Activated CD8-positive, alpha-beta T cell treated with anti-CD3 and anti-CD28 coated beads for 36 hours (primary cell): ENCODE measurements around the gene PDE4B. TPM values are rescaled to one million over a fixed set of nuclear protein-coding genes. Genes with fewer than 3 reads are reported as not detected.

Source experiments
- ATAC-seq: fragments of 200-7000 bp; cut with Tn5 transposase; one replicate; pipeline ENCODE4 v1.10.0; 2021; ENCODE audit warnings: mild to moderate bottlenecking, moderate library complexity
- CTCF ChIA-PET: fragments of 350-600 bp; sonication (Branson Sonifier 250); formaldehyde crosslinking; loops from one replicate; lab custom pipeline; 2021; ENCODE audit warnings: antibody characterized with exemption; lab: Charles Lee
- POLR2A ChIA-PET: fragments of 350-600 bp; sonication (Branson Sonifier 250); formaldehyde crosslinking; loops from one replicate; lab custom pipeline; 2021; ENCODE audit warnings: antibody characterized with exemption; lab: Charles Lee
- DNase-seq: peaks from one replicate; pipeline ENCODE4 v3.0.0-alpha.2; 2020
- H3K27ac Mint-ChIP-seq: one replicate; pipeline ENCODE4 v1.8.0; 2021; ENCODE audit warnings: mild to moderate bottlenecking, mixed read lengths
- H3K27me3 Mint-ChIP-seq: one replicate; pipeline ENCODE4 v1.8.0; 2021; ENCODE audit warnings: mixed read lengths
- H3K36me3 Mint-ChIP-seq: one replicate; pipeline ENCODE4 v1.8.0; 2021; ENCODE audit warnings: low read depth, mixed read lengths
- H3K4me1 Mint-ChIP-seq: one replicate; pipeline ENCODE4 v1.8.0; 2021; ENCODE audit warnings: low read depth, mixed read lengths
- H3K4me3 Mint-ChIP-seq: one replicate; pipeline ENCODE4 v1.8.0; 2021; ENCODE audit warnings: mild to moderate bottlenecking, moderate library complexity, mixed read lengths
- H3K9me3 Mint-ChIP-seq: one replicate; pipeline ENCODE4 v1.8.0; 2021; ENCODE audit warnings: mixed read lengths
- intact Hi-C: fragments of 100-400 bp; cut with micrococcal nuclease; formaldehyde crosslinking; loops from one replicate; pipeline ENCODE4 v1.10.0; 2022
- total RNA-seq, 2 experiments: library from RNA; stranded (reverse); gene quantifications; one replicate each; pipeline ENCODE4 v1.2.3, GENCODE V29; 2021
- TF ChIP-seq, protein P1 (sequence below): fragments of 200-600 bp; IDR thresholded peaks from one replicate; pipeline ENCODE4 v1.8.0; 2022; ENCODE audit warnings: antibody characterized with exemption, mild to moderate bottlenecking

PDE4B gene
- total RNA-seq, 2 experiments from 2014 or later: 32.4 to 33.1 TPM

GRCh38 chr1:65812065-65812464 lies 19.4 kb downstream of the PDE4B start:
- TF ChIP-seq, protein P1, sequence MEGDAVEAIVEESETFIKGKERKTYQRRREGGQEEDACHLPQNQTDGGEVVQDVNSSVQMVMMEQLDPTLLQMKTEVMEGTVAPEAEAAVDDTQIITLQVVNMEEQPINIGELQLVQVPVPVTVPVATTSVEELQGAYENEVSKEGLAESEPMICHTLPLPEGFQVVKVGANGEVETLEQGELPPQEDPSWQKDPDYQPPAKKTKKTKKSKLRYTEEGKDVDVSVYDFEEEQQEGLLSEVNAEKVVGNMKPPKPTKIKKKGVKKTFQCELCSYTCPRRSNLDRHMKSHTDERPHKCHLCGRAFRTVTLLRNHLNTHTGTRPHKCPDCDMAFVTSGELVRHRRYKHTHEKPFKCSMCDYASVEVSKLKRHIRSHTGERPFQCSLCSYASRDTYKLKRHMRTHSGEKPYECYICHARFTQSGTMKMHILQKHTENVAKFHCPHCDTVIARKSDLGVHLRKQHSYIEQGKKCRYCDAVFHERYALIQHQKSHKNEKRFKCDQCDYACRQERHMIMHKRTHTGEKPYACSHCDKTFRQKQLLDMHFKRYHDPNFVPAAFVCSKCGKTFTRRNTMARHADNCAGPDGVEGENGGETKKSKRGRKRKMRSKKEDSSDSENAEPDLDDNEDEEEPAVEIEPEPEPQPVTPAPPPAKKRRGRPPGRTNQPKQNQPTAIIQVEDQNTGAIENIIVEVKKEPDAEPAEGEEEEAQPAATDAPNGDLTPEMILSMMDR: no peak

GRCh38 chr1:65813956-65814355 lies 21.3 kb downstream of the PDE4B start:
- Mint-ChIP-seq H3K4me3 (no peak overlapping the region), H3K9me3 (peaks cover 1% of the 10 kb centered on the region), H3K27ac (no peak overlapping the region), H3K4me1 (peaks cover 25% of the 10 kb centered on the region), H3K27me3 (peaks cover 17% of the 10 kb centered on the region), H3K36me3 (peaks cover 2% of the 10 kb centered on the region)
- TF ChIP-seq, protein P1: no peak
- DNase-seq: peak; percentile 11
- no peak for ATAC-seq
- intact Hi-C loops: loop anchor here (10.0 kb wide), 1 partner anchor 431 kb away; no protein-coding TSS in a partner anchor
- CTCF ChIA-PET: interaction anchor here (1.1 to 1.4 kb wide), 2 partner anchors 17 to 632 kb away, joined by 3 to 6 read pairs; no protein-coding TSS in a partner anchor
- POLR2A ChIA-PET: no interaction called here

More at GRCh38 chr1:65812065-65812464, 19.4 kb downstream of the PDE4B start:
- H3K27me3 Mint-ChIP-seq: peaks cover 21% of the 10 kb centered on the region
- ChIA-PET CTCF (interaction anchor here (0.8 to 2.6 kb wide), 5 partner anchors 59 to 737 kb away, joined by 3 to 9 read pairs (median 3); no protein-coding TSS in a partner anchor), POLR2A (interaction anchor here (0.7 to 1.3 kb wide), 4 partner anchors 11 to 929 kb away, joined by 3 read pairs; no protein-coding TSS in a partner anchor)
- H3K4me3 Mint-ChIP-seq: no peak overlapping the region
- peaks cover 2% of the 10 kb centered on the region for H3K9me3 Mint-ChIP-seq
- H3K27ac Mint-ChIP-seq: peak overlapping the region; percentile 87
- peak; percentile 89 for DNase-seq
- intact Hi-C loops: loop anchor here (10.0 kb wide), 1 partner anchor 433 kb away; no protein-coding TSS in a partner anchor
- H3K36me3 Mint-ChIP-seq: peaks cover 2% of the 10 kb centered on the region
- ATAC-seq: peak; percentile 96
- H3K4me1 Mint-ChIP-seq: peaks cover 25% of the 10 kb centered on the region

DNA sequence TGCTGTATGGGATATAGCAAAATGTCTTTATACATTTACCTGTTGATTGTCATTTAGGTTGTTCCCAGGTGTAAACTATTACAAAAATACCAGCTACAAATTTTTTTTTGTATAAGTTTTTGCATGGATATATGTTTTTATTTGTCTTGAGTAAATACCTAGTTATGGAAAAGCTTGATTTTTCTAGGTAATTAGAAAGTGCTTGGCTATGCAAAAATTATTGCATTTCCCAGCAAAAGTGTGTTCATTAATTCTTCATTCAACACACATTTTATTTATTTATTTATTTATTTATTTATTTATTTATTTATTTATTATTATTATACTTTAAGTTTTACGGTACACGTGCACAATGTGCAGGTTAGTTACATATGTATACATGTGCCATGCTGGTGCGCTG lies 22.1 kb downstream of the PDE4B start:
- CTCF ChIA-PET: interaction anchor here (1.1 to 1.4 kb wide), 2 partner anchors 16 to 632 kb away, joined by 3 to 6 read pairs; no protein-coding TSS in a partner anchor
- H3K4me3 Mint-ChIP-seq: no peak overlapping the region
- peaks cover 17% of the 10 kb centered on the region for H3K27me3 Mint-ChIP-seq
- intact Hi-C loops: loop anchor here (10.0 kb wide), 1 partner anchor 430 kb away; no protein-coding TSS in a partner anchor
- no peak for DNase-seq
- no peak overlapping the region for H3K27ac Mint-ChIP-seq
- ATAC-seq: no peak
- H3K4me1 Mint-ChIP-seq: peaks cover 25% of the 10 kb centered on the region
- peaks cover 2% of the 10 kb centered on the region for H3K36me3 Mint-ChIP-seq
- POLR2A ChIA-PET: no interaction called here
- peaks cover 1% of the 10 kb centered on the region for H3K9me3 Mint-ChIP-seq
- TF ChIP-seq, protein P1: no peak

DNA sequence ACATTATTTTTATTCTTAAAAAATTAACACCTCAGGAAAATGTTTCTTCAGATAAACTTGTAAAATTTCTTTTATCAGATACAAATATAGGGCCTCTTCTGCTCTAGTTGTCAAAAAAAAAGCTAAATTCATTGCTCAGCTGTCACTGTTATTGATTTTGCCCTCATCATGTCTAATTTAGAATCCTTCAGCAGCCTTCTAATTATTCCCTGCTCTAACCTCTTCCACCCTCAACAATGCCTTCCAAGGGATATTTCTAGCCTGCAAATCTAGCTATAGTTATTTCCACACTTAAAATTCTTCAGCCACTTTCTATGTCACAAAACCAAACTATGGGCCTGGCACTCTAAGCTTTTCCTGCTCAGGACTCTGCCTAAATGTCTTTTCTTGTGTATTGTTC lies 25.2 kb downstream of the PDE4B start:
- POLR2A ChIA-PET: no interaction called here
- H3K9me3 Mint-ChIP-seq: no peaks in the 10 kb centered on the region
- ATAC-seq (no peak), DNase-seq (no peak)
- peaks cover 20% of the 10 kb centered on the region for H3K27me3 Mint-ChIP-seq
- CTCF ChIA-PET: interaction anchor here (0.9 to 1.3 kb wide), 2 partner anchors 27 to 130 kb away, joined by 3 read pairs; no protein-coding TSS in a partner anchor
- H3K4me1 Mint-ChIP-seq: peaks cover 9% of the 10 kb centered on the region
- H3K4me3 Mint-ChIP-seq: no peak overlapping the region
- TF ChIP-seq, protein P1: no peak
- H3K27ac Mint-ChIP-seq: no peak overlapping the region
- intact Hi-C loops: loop anchor here (10.0 kb wide), 1 partner anchor 427 kb away; no protein-coding TSS in a partner anchor
- H3K36me3 Mint-ChIP-seq: peaks cover 2% of the 10 kb centered on the region

GRCh38 chr1:65818966-65819365 lies 26.3 kb downstream of the PDE4B start:
- intact Hi-C loops: loop anchor here (10.0 kb wide), 1 partner anchor 426 kb away; no protein-coding TSS in a partner anchor
- ChIA-PET POLR2A (no interaction called here), CTCF (interaction anchor here (1.3 kb wide), 1 partner anchor 28 kb away, joined by 3 read pairs; no protein-coding TSS in a partner anchor)
- ATAC-seq (no peak), DNase-seq (no peak)
- TF ChIP-seq, protein P1: no peak
- peaks cover 2% of the 10 kb centered on the region for H3K9me3 Mint-ChIP-seq
- H3K4me1 Mint-ChIP-seq: no peaks in the 10 kb centered on the region
- no peaks in the 10 kb centered on the region for H3K36me3 Mint-ChIP-seq
- no peak overlapping the region for H3K27ac Mint-ChIP-seq
- H3K4me3 Mint-ChIP-seq: no peak overlapping the region
- peaks cover 25% of the 10 kb centered on the region for H3K27me3 Mint-ChIP-seq
